Heart left ventricle (tissue), 13 donors: ENCODE measurements around the gene SH3D19.

Experiments
- CTCF ChIP-seq, 12 donors: fragments of 200-600 bp; sonication (generic) in 4 of 12; IDR thresholded peaks; one replicate each; pipeline versions ENCODE4 v1.5.0 to v1.8.0; 2018 to 2022; ENCODE audit warnings: antibody characterized with exemption in 12 of 12, mild to moderate bottlenecking in 5 of 12
- POLR2A ChIP-seq, 2 donors: fragments of 450-650 bp; IDR thresholded peaks; one replicate each; pipeline ENCODE4 v1.6.1; 2017; ENCODE audit warnings: antibody characterized with exemption in 2 of 2, mild to moderate bottlenecking in 2 of 2, moderate library complexity in 2 of 2
- donor health status: ischemic (EF 13 %, LVEDD 7.1; RV severe dilation, severe dysfunction).
- donor health status: DM: no; HTN: yes; CAD: no.
- donor health status: DM: no; HTN: no; CAD: no.
- donor health status: ischemic (EF 25% LVEDD 6.9; RV normal size, moderate dysfunction).
- donor health status: ischemic (EF 25% LVEDD 5.7; RV mildly dilated, moderate dysfunction).
- donor health status: ischemic (EF 35%, LVEDD 5.7; RV mildly dilated, moderate dysfunction).
- donor health status: nonischemic (EF 11% LVEDD 7.7; RV severe dilation, severe dysfunction).
- donor health status: DM: yes; HTN: yes; CAD: no.
- donor health status: PGD.
- donor health status: ischemic (EF 29% LVEDD 5.4; RV normal size, mild dysfunction).
- donor health status: nonischemic (EF 23%, LVEDD 6.1; RV moderate dilation, normal function).

- no peak for TF ChIP-seq CTCF (IDR thresholded peaks at IDR 0.05)
- no peak for TF ChIP-seq POLR2A (IDR thresholded peaks at IDR 0.05)
Observed at GRCh38 chr4:151165205-151166000, 160.0 kb downstream of the SH3D19 start.
